Coronary artery (tissue), 2 donors: ENCODE results near the gene UBAC1.

ENCODE experiments used
- DNase-seq: peaks from one replicate; pipeline ENCODE4 v3.0.0-alpha.2; 2017; ENCODE audit warnings: low spot score
- H3K27ac ChIP-seq, 2 donors: fragments of 200-600 bp; sonication (generic); one replicate each; pipeline ENCODE4 v1.5.1; 2016 to 2019
- H3K4me3 ChIP-seq: fragments of 200-600 bp; sonication (generic); 2 replicates; pipeline ENCODE4 v1.5.1; 2016; ENCODE audit warnings: mild to moderate bottlenecking, moderate library complexity
- TF ChIP-seq, protein P1 (sequence below): fragments of 200-600 bp; sonication (generic); IDR thresholded peaks from one replicate; pipeline ENCODE4 v1.5.1; 2019; ENCODE audit warnings: antibody characterized with exemption

Gene UBAC1

DNA sequence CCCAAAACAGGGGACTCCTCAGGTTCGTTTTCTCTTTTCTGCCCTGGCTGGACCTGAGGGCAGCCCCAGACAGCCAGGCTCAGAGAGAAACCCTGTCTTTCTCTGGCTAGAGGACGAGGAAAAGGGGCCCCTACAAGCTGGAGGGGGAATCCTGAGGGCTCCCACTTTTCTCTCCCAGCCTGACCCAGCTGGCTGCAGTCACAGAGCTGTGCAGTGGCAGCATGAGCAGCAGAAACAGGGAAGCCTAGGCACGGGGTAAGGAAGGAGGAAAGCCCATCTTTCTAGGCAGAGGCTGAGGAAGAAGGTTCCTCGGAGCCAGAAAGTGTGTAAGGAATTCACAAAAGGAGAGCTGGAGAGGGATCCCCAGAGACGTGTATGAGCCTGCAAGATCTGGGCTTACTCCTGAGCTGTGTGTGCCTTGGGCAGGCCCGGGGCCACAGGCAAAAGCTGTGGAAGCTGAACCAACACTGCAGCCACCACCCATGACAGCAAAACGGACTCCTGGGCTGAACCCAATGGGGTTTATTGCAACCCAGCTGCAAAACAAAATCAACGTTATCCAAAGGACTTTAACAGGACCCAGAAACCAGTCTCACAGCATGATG lies 70.0 kb downstream of the UBAC1 start:
- H3K4me3 ChIP-seq: no peak overlapping the region
- H3K27ac ChIP-seq: no peak overlapping the region
- TF ChIP-seq, protein P1, sequence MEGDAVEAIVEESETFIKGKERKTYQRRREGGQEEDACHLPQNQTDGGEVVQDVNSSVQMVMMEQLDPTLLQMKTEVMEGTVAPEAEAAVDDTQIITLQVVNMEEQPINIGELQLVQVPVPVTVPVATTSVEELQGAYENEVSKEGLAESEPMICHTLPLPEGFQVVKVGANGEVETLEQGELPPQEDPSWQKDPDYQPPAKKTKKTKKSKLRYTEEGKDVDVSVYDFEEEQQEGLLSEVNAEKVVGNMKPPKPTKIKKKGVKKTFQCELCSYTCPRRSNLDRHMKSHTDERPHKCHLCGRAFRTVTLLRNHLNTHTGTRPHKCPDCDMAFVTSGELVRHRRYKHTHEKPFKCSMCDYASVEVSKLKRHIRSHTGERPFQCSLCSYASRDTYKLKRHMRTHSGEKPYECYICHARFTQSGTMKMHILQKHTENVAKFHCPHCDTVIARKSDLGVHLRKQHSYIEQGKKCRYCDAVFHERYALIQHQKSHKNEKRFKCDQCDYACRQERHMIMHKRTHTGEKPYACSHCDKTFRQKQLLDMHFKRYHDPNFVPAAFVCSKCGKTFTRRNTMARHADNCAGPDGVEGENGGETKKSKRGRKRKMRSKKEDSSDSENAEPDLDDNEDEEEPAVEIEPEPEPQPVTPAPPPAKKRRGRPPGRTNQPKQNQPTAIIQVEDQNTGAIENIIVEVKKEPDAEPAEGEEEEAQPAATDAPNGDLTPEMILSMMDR: no peak
- peak; percentile 31 for DNase-seq

DNA sequence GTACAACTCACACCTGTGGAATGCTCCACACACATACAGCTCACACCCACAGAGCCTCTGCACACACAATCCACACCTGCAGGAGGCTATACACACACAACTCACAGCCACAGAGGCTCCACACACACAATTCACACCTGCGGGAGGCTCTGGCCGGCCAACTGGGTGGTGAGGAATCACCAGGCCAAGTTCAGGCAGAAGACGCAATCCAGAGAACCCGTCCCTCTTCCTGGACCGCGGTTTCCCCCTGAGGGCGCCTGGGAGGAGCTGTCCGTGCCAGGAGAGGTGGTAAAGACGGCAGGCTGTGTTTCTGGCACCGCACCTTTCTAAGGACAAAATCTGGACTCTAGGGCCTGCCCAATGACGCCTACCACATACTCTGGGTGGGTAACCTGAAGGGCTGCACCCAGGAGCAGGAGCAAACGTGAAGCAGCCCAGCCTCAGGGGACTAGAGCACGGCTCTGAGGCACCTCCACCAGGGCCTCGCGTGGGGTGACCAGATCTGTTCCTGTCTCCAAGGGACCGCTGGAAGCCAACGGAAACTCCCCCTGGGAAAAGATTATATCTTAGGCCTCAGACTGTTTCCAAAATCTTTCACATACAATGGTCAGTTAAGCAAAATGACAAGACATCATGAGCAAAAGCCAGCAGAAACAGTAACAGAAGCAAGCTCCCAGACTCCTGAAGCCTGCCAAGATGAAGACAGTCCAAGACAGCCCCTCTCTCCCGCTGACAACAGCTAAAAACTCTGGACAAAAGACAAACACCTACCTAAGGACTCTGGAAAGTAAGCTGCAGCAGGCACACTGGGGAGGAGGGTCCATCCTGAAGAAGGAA lies 70.8 kb downstream of the UBAC1 start:
- H3K27ac ChIP-seq: no peak overlapping the region
- no peak overlapping the region for H3K4me3 ChIP-seq
- TF ChIP-seq, protein P1: no peak
- peak; percentile 38 for DNase-seq

DNA sequence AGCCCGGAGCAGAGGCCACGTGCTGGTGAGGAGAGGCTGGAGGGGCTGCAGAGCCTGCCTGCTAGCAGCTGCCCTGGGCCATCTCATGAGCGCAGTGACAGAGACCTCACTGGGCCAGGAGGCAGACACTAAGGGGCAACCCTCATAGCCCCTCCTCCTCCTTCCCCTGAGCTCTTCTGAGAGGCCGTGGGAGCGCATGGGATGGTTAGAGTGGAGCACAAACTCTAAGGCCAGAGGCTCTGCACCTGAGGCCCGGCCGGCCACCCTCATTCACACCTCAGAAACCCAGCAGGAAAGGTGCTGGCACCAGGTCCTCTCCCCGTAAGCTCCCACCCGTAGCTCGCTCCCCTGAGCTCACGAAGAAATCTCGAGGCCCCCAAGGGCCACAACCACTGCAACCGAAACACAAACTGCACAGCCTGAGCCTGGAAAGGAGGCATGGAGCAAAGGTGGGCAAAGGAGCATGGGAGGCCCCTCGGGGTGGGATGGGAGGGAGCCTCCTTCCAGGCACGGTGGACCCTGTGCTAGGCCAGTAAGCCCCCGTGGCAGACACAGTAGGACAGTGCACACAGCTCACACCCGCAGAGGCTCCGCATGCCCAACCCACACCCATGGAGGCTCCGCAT lies 71.5 kb downstream of the UBAC1 start:
- Histone ChIP-seq H3K27ac (no peak overlapping the region), H3K4me3 (no peak overlapping the region)
- peak; percentile 11 for DNase-seq
- TF ChIP-seq, protein P1: no peak

DNA sequence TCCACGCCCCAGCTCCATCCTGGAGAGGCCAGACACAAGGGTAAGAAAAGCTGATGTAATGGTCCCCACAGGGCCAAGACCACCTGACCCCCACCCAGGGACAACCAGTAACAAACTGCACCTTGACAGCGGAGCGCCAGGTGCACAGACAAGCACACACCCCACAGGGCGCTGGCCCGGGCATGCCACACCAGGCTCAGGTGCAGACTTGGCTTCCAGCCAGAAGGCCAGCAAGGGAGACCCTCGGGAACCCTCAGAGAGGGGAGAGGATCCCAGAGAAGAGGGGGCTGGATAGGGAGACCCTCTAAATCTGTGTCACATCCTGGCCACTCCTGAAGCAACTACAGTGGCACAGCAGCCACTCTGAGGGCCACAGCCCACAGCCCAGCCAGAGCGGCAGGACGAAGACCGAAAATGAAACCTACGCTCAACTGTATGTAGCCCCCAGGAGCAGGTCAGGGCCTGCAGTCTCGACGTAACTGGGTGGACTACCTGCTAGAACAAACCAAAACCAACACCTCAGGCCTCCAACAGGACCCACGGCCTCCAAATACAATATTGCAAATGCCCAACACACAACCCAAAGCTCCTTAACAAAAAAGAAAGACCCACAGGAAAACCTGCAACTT lies 72.3 kb downstream of the UBAC1 start:
- Histone ChIP-seq H3K27ac (no peak overlapping the region), H3K4me3 (no peak overlapping the region)
- TF ChIP-seq, protein P1: no peak
- peak; percentile 47 for DNase-seq

DNA sequence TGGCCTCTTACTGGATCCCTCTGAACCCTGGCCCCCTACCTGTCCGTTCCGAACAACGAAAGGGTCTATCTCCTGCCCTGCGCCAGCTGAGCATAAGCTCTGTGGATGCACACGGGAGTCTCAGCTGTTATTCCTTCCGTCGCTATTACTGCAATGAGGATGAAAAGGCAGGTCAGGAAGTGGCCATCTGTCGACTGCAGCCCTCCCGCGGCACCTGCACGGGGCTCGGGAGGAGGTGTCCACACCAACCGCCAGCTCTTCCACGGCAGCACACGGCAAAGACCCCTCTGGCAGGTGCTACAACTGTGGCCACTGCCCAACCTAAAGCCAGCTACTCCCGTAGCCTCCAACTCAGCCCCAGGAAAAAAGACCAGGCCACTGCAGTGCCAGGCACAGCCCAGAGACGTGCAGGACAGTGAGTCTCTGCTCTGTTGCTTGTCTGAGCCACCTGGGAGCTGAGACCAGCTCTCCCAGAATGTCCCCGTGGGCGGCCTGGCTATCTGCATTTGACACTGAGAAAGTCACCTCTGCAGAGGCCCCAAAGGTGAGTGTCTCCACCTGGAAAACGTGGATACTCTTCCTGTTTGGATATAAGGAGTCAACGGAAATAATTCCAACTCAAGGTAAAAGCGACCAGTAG lies 72.9 kb downstream of the UBAC1 start:
- H3K27ac ChIP-seq: no peak overlapping the region

DNA sequence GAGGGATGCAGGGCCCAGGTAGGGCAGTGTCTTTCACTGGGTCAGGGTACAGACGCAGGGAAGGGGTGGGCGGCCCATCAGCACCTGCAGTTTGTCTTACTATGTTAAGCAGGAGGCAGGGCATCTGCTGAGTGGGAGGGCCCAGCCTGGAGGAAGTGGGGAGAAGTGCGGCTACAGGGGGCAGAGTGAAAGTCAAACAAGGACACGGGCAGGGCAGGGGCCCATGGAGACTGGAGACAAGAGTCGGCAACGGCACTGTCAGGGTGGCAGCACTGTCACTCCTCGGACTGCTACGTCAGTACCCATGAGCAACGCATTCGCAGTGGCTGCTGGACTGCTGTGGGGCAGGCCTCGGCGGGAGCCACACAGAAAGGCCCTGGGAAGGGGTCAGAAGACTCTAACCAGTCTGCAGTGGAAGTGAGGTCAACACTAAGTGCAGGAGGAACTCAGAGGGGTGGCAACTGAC lies 73.6 kb downstream of the UBAC1 start:
- no peak overlapping the region for H3K27ac ChIP-seq

More for the DNA sequence above, 72.9 kb downstream of the UBAC1 start:
- DNase-seq: peak; percentile 53
- H3K4me3 ChIP-seq: no peak overlapping the region
- TF ChIP-seq, protein P1: no peak

More for the DNA sequence above, 73.6 kb downstream of the UBAC1 start:
- peak; percentile 67 for DNase-seq
- H3K4me3 ChIP-seq: peak overlapping the region; percentile 42
- TF ChIP-seq, protein P1: no peak
